Activated CD8-positive, alpha-beta memory T cell treated with anti-CD3 and anti-CD28 coated beads, Interleukin-2, amount 50 U/mL, for 4 hours (primary cell): ENCODE measurements around the gene MRPL14.
"Not testable (repeated sequence)": the region's sequence is repeated elsewhere in the genome, so short reads cannot be mapped to it uniquely, and the experiment has no call there.

Experiments
- DNase-seq: peaks from one replicate; pipeline ENCODE4 v3.0.0-alpha.2; 2020

Gene MRPL14

DNA sequence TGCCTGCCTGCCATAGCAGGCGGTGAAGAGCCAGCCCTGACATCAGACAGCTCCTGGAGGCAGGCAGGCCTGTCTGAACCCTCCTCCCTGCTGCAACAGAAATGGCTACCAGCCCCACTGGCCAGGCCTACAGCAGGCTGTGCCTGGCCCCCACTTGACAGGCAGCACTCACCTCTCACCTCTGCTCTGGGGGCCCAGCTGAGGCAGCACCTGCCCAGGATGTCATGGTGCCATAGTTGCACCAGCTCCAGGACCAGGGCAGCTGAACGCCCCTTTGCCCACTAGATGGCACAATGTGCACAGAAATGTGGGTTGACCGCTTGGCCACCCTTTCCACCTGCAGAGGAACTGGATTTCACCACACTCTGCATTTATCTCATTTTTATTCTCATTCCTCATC is 30.6 kb downstream of the MRPL14 start:
- peak; percentile 77 for DNase-seq

DNA sequence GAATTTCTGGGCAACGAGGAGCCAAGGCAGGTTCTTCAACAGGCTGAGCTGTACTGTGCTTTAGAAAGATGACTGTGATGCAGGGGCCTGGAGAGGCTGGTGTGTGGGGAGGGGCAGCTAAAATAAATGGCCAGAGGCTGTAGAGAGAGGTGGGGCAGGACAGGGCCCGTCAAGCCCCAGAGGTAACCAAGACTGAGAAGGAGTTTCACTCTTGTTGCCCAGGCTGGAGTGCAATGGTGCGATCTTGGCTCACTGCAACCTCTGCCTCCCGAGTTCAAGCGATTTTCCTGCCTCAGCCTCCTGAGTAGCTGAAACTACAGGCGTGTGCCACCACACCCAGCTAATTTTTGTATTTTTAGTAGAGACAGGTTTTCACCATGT is 32.0 kb downstream of the MRPL14 start:
- not testable (repeated sequence) for DNase-seq

DNA sequence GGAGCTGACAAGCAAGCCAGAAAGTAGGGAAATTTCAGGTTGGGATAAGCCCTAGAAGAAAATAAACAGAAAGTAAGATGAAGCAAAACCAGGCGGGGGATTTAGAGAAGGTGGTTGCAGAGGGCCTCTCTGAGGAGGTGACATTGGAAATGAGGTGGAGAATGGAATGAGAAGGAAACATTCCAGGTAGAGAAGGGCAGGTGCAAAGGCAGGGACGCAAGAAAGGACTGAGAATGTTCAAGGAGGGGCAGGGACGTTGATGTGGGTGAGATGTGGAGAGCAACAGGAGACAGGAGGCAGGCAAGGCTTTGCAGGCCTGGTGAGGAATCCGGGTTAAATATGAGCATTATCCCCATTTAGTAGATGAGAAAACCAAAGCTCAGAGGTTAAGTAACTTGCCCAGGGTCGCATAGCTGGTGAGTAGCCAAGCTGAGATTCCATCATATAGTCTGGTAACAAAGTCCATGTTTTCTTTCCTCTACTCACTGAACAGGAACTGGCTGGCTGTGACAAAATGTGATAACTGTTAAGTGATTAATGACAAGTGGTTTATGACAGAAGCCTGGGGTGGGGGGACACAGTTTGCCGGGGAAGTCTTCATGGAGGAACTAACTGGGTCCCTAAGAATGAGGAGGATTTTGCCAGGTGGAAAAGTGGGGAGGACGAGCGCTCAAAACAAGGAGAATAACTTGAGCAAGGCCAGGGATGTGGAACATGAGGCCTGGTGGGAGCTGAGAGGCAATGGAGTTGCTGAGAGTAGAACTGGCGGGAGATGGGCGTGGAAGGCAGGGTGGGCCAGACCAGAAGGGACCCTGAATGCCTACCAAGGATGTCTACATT is 32.6 kb downstream of the MRPL14 start:
- DNase-seq = no peak

DNA sequence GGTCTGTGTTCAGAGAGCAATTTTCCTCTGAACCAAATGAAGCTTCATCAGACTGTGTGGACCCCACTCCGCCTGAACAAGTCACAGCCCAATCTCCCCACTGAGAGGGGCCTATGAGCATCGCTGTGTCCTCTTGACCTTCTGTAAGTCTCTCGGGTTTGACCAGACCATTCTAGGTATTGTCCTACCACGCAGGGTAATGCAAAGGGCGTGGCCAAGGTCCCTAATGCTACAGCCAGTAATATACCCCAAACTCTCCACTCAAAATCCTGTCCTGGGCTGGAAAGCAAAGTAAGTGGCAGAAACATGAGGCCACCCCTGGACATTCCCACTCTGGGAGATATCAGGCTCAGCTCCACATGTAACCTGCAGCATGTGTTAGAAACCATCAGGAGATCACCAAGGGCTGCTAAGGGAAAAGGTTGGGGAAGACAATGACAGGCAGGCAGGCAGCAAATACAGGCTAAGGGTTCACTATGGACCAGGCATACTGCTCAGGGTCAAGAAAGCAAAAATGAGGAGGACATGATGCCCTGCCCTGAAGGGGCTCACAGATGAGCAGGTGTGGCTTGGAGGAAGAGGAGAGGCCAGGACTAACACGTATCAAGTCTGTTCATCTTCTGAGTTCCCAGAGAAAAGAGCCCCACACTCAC is 33.4 kb downstream of the MRPL14 start:
- DNase-seq = no peak

DNA sequence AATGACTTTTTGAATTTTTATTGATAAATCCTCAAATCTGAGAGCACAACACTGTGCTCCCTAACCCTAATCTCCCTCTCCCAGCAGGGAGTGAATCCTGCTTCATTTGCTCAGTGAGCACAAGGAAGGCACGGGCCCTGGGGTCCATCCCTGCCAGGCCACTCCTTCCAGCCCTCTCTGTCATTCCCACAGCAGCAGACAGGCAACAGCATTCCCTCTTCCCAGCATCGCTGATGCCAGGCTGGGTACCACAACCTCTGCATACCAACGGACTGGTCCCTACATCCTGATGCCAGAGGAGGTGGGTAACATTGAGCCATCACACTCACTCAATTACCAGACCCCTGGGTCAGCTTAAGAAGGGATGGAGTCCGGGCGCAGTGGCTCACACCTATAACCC is 34.2 kb downstream of the MRPL14 start:
- DNase-seq = no peak

DNA sequence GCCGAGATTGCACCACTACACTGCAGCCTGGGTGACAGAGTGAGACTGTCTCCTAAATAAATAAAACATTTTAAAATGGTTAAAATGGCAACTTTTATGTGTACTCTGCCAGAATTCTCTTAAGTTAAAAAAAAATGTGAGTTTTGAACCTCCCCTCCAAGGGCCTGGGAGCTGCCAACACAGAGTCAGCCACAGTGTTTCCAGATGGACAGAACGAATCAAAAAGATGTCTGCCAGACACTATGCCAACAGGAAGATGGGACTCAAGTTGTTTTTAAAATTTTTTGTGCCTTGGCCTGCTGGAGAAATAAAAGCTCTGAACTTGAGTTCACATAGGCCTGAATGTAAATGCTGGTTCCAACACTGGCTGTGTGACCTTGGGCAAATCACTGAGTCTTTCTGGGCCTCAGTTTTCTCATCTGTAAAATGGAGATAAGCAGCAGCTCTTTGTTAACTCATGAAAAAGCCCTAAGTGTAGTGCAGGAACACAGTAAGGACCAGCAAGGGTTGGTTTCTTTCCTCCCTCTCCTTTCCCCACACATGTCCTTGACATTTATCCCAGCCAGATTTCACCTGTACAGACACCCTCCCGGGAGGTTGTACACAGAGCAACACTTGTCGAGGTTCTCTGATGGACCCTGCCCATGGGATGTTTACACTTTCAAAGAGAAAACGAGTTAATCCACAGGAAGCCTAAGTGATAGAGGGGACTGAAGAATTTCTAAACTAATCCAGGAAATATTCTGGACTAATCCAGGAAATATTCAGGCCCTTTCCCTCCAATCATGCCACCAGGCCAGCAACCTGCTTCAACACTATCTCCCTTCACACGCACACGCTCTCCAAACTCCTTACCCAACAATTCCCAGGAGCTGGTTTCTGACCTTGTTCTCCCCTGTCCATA is 35.0 kb downstream of the MRPL14 start:
- DNase-seq = no peak

DNA sequence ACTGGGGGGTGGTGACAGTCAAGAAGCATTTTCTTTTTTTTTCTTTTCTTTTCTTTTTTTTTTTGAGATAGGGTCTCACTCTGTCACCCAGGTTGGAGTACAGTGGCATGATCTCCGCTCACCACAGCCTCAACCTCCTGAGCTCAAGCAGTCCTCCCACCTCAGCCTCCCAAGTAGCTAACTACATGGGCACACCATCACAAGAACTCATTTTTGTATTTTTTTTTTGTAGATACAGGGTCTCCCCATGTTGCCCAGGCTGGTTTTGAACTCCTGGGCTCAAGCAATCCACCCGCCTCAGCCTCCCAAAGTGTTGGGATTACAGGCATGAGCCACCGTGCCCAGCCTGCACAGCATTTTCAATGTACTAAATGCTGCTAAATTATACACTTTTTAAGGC is 35.9 kb downstream of the MRPL14 start:
- not testable (repeated sequence) for DNase-seq

DNA sequence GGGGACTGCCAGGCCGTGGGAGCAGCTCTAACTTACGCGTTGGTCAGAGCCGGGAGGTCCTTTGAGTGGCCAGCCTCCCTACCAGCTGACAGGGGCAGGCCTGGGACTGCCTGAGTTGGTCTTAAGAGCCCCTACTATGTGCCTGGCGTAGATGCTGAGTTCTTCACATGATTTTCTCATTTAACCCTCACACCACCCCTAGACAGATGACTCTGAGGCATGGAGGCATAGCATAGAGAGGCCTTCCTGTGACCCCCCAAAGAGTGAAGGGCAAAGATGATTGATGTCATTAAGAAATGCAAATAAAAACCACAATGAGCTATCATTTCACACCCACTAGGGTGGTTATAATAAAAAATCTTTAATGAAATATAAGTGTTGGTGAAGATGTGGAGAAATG is 36.8 kb downstream of the MRPL14 start:
- DNase-seq = no peak

DNA sequence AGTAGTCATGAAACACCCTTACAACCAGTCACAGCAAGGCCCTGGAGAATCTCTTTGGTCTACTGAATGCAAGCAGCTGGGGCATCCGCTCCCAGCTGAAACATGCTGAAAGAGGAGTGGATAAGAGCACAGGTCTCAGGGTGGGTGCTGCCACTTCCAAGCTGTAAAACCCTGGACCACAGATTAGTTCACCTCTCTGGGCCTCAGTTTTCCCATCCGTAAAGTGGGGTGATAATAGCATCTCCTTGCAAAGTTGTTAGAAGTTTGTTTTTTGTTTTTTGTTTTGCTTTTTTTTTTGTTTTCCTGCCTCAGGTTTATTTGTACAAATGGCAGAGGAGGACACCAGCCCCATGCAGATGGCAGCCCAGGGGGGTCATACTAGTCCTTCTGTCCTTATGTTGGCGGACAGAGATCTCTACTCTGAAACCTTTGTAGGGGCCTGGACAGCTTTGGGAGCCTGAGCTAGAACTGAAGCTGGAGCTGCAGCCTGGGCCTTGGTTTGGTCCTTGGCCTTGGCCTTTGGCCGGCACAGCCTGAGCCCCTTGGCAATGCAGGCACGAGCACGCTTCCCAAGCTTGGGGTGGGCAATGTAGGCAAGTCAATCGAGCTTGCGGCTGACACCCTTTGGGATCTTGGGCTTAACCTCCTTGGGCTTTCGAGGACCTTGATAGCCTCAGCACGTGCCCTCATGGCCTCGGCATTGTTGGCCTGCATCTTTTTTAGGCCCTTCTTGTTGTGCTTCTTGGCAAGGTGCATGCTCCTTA is 38.2 kb downstream of the MRPL14 start:
- no peak for DNase-seq

DNA sequence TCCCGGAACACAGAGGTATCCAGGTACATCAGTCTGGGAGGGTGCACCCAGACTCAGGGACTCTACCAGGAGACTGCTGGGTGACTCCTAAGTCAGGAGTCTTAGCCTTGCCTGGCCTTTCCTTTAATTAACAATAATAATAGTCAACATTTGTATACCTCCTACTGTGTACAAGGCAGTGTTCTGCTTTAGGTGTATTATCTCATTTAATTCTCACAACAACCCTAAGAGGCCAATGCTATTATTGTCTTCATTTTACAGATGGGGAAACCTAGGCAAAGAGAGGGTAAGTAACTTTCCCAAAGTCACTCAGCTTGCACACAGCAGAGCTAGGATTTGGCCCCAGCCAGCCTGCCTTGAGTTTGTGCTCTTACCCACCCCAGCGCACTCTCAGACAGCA is 39.6 kb downstream of the MRPL14 start:
- DNase-seq = no peak

DNA sequence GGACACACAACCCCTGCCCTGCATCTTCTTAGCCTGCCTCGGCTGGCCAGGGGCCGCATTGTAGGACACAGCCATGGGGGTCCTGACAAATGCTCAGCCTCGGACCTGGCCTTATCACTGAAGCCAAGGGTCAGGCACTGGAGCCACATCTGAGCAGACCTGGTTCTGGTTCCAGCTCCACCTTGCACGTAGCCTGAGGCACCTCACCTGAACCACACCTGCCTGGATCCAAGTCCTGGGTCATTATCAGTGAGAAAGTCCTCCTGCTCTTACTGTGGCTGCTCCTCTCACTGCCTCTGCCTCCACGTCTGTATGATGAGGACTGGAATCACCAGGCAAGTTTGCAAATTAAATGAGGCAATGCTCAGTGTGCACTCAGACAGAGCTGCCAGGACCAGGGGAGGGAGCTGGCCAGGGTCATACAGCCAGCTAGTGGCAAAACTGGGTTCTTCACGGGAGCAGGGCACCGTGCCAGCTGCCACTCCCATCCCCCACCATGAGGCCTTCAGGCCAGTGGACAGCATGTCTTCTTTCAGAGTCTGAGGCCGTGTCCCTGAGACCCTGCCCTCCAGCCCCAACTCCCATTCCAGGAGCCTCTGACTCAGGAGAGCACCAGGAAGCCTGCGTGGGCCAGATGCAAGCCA is 40.2 kb downstream of the MRPL14 start:
- no peak for DNase-seq

DNA sequence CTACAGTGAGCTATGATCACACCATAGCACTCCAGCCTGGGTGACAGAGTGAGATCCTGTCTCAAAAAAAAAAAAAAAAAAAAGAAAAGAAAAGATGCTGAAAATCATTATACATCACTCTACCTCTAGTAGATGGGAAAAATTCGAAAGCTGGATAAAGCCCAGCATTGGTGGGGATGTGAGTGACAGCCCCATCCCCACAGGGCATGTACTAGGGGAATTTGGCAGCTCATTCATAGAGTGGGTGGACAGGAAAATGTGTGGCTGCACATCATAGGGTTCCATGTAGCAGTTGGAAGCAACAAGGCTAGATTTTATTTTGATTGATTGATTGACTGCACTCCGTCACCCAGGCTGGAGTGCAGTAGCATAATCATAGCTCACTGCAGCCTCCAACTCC is 42.0 kb downstream of the MRPL14 start:
- DNase-seq = no peak

DNA sequence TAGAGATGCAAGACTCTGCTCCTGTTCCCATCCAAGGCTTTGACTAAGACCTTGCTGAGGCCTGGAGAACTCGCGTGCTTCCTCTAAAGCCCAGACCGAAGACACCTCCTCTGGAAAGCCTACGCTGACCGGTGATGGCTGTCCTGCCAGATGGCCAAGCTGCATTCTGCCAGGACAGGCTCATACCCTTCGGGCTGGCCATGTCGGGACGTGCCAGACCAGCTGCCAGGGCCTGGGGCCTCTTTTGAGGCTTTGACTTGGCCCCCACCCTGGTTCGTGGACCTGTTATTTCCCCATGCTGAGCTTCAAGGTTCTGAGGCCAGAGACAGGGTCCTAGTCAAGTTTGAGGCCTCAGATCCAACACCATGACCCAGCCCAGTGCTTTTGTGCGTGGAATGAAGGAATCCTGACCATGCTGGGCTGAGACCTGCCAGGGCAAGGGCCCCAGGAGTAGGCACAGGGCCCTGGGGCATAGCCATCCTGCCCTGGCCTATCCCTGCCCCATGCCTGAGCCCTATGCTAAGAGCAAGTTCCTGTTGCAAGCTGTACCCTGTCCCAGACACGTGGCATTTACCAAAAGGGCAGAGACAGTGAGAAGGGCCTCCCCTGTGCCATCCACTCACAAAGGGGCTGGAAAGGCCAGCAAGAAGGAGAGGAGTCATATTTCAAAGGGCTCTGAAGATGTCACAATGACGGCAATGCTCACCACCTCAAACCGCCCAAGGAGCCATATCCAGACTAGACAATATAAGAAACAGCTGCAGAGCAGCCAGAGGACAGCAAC is 42.8 kb downstream of the MRPL14 start:
- no peak for DNase-seq

DNA sequence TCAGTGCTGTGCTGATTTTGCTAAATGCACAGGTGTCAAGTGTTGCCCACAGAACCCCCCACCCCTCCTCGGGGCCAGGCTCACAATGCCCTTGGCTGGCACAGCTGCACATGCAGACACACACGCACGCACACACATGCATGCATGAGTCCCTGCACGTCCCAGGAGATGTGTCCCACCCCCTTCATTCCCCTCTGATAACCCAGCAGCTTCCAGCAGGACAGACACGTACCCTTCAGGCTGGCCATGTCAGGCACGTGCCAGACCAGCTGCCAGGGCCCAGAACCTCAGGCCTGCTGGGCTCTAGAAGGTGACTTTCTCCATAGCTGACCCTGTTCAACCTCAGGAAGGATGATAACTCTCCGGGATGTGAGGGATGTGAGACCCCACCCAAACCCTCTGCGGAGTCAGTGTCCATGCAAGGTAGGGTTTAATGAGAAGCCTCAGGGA is 44.4 kb downstream of the MRPL14 start:
- DNase-seq = no peak

DNA sequence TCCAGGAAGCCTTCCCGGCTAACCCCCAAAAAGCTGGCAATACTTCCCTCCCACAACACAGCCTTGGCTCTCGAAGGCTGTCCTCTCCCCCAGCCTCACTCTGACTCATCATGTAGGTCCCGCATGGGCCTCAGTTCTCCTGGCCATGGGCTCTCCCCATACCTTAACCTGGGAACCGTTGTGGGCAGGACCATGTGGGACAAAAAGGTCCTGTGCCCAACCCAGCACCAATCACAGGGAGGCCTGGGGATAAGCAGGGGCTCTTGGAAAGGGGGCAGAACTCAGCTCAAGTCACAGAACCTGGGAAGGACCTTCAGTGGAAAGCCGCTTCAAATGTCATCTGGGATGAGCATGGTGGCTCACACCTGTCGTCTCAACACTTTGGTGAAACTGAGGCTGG is 45.5 kb downstream of the MRPL14 start:
- DNase-seq = no peak

DNA sequence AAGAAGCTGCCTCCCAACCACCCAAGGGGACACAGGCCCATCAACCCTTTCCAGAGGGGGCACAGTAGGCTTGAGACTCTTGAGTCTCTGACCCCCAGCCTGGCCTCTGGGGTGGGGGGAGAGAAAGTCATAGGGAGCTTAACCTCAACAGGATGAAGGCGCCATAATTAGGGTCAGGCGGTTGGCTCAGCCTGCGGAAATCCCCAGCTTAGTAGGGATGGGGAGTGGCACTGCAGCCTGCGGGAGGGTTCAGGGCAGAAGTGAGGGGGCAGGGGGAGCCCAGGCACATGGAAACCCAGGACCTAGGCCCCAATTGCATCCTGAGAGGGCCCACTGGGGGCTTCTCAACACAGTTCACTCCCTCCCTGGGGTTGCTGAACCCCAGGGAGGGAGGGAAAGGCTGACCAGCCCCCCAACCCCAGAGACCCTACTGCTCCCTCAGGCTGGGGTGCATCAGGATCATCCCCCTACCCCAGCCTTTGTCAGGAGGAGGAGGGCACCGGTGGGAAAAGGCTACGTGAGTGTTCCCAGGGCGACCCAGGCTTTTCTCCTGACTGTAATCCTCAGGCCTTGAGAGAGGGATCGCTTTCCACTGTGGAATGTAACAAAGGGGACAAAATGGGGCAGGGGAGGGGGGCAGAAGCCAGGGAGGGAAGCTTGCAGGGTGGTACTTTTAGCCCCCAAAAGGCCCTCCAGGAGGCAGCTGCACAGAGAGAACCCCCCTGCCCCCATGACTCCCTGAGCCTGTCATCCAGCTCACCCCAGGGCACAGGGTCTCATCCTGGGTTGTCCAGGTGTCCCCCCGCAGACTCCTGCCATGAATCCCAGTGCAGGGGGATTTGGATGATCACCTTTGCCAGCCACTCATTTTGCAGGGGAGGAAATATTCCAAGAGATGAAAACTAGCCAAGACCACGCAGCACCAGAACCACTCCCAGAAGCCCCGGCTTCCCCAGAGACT is 46.4 kb downstream of the MRPL14 start:
- DNase-seq = no peak

DNA sequence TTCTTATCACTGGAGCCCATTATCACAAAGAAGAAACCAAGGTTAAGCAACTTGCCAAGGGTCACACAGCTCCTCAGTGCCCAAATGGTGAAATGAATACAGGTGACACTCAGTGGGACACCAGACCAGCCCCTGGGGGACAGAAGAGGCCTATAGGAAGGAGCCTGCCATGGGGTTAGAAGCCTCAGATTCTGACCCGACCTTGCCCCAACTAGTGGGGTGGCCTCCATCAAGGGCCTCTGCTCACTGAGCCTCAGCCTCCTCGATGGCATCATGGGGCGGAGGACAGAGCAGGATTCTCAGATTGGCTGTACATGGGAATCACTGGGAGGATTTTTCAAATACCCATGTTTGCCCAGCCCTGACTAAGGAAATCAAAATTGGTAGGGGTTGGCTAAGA is 47.6 kb downstream of the MRPL14 start:
- DNase-seq = no peak

DNA sequence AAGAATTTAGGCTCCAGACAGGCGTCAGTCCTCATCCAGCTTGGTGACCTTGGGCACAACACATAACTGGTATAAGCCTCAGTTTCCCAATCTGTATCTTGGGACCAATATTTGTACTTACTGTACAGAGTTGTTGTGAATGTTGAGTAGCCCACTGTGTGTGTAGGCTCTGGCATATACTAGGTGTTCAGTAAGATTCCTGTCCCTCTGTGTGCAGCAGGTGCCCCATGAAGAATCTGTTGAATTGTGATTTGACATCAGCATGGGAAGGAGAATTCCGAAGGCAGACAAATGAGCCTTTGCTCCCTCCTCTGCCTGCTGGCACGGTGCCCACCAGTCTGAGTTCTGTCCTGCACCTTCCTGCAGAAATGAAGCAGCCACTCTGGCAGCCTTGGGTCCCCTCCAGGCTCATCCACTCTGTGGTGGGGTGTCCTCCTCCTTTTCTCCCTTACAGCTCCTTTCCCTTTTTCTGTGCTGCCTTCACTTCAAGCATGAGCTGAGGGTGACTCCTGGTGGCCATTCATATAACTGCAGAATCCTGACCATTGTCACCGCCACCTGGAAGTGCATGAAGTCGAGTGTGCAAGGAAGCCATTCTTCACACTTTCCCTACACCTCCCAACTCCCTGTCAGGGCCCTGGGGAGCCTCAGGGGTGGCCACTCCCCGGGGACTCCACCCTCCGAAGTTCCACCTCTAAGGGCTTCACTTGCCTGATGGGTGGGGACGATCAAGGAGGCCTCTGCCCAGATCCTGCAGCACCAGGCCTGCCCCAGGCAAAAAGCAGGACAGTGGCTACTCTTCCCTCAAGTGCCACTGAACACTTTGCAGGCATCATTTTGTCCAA is 48.2 kb downstream of the MRPL14 start:
- DNase-seq = peak; percentile 69

DNA sequence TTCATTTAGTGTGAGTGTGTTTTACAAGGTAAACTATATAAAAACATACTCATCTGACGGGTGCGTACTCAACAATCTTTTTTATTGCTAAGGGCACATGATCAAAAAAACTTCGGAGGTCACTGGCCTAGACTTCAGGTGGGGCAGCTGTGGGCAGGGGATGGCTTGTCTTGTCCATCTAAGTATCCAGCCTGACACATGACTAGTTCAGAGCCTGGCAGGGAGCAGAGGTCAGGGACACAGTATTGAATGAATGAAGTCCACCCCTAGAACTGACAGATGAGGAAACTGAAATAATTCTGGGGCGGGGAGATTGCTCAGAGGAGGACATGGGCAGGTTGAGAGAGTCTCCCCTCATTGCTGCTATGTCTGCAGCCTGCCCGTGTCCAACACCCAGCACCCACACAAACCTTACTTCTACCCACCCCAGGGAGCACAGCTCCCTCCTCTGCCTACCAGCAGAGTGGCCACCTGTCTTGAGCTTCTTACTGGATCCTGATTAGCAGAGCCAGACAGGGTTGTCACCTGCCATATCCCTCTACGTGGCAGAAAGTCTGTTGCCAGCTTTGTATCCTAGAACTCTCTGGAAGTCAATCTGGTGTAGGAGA is 48.9 kb downstream of the MRPL14 start:
- no peak for DNase-seq
